Parathyroid adenoma (tissue), 2 donors: ENCODE data around the gene ACAD8.

Experiments used
- H2AFZ ChIP-seq: fragments of 300-600 bp; sonication (generic); one replicate; pipeline ENCODE4 v1.7.0; 2017; ENCODE audit warnings: antibody characterized with exemption, mild to moderate bottlenecking
- H3K27ac ChIP-seq: fragments of 300-600 bp; sonication (generic); one replicate; pipeline ENCODE4 v1.7.0; 2017
- H3K27me3 ChIP-seq: fragments of 300-600 bp; sonication (generic); one replicate; pipeline ENCODE4 v1.7.0; 2017; ENCODE audit warnings: low read length; ENCODE audit not compliant: control insufficient read depth, insufficient read depth
- H3K36me3 ChIP-seq: fragments of 300-600 bp; sonication (generic); one replicate; pipeline ENCODE4 v1.7.0; 2017; ENCODE audit warnings: low read length; ENCODE audit not compliant: control insufficient read depth, insufficient read depth
- H3K4me1 ChIP-seq: fragments of 300-600 bp; sonication (generic); one replicate; pipeline ENCODE4 v1.7.0; 2017; ENCODE audit warnings: control low read depth
- H3K4me2 ChIP-seq: fragments of 300-600 bp; sonication (generic); one replicate; pipeline ENCODE4 v1.7.0; 2017; ENCODE audit warnings: low read length
- H3K4me3 ChIP-seq: fragments of 300-600 bp; sonication (generic); one replicate; pipeline ENCODE4 v1.7.0; 2017; ENCODE audit warnings: low read depth, low read length
- H3K79me2 ChIP-seq: fragments of 300-600 bp; sonication (generic); one replicate; pipeline ENCODE4 v1.7.0; 2017; ENCODE audit warnings: control low read depth
- H3K9ac ChIP-seq: fragments of 300-600 bp; sonication (generic); one replicate; pipeline ENCODE4 v1.7.0; 2017; ENCODE audit warnings: mild to moderate bottlenecking
- H3K9me3 ChIP-seq: fragments of 300-600 bp; sonication (generic); one replicate; pipeline ENCODE4 v1.7.0; 2017; ENCODE audit warnings: low read length; ENCODE audit not compliant: control insufficient read depth
- TF ChIP-seq, protein P1 (sequence below): fragments of 300-600 bp; sonication (generic); IDR thresholded peaks from one replicate; pipeline ENCODE4 v1.7.0; 2017; ENCODE audit warnings: antibody characterized with exemption, mild to moderate bottlenecking
- donor health status: primary hyperparathyroidism.

The ACAD8 gene

GRCh38 chr11:134312807-134313206, 59.4 kb downstream of the ACAD8 start:
- Histone ChIP-seq H3K79me2 (no peaks in the 10 kb centered on the region), H3K4me2 (no peak overlapping the region), H3K27me3 (no peaks in the 10 kb centered on the region), H3K9me3 (no peaks in the 10 kb centered on the region), H2AFZ (no peak overlapping the region), H3K4me1 (no peaks in the 10 kb centered on the region), H3K27ac (no peak overlapping the region), H3K36me3 (no peaks in the 10 kb centered on the region), H3K4me3 (no peak overlapping the region), H3K9ac (no peak overlapping the region)
- TF ChIP-seq, protein P1, sequence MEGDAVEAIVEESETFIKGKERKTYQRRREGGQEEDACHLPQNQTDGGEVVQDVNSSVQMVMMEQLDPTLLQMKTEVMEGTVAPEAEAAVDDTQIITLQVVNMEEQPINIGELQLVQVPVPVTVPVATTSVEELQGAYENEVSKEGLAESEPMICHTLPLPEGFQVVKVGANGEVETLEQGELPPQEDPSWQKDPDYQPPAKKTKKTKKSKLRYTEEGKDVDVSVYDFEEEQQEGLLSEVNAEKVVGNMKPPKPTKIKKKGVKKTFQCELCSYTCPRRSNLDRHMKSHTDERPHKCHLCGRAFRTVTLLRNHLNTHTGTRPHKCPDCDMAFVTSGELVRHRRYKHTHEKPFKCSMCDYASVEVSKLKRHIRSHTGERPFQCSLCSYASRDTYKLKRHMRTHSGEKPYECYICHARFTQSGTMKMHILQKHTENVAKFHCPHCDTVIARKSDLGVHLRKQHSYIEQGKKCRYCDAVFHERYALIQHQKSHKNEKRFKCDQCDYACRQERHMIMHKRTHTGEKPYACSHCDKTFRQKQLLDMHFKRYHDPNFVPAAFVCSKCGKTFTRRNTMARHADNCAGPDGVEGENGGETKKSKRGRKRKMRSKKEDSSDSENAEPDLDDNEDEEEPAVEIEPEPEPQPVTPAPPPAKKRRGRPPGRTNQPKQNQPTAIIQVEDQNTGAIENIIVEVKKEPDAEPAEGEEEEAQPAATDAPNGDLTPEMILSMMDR: no peak

DNA sequence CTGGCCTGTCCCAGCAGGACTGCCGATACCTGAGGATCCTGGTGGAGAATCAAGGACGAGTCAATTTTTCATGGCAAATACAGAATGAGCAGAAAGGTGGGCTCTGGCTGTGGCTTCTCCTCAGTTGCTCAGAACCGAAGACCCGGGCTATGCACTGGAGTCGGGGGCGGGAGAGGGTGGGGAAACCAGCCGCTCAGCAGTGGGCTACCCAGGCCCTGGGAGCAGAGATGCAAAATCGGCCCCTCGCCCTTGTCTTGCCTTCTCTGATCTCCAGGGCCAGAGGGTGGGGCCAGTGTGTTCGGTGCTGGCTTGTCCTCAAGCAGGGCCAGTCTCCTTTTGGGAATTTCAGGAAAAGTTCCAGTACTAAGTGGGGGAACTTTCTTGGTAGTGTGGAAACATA, 60.0 kb downstream of the ACAD8 start:
- H3K4me2 ChIP-seq: no peak overlapping the region
- no peaks in the 10 kb centered on the region for H3K9me3 ChIP-seq
- no peaks in the 10 kb centered on the region for H3K79me2 ChIP-seq
- H3K4me3 ChIP-seq: no peak overlapping the region
- TF ChIP-seq, protein P1: no peak
- no peaks in the 10 kb centered on the region for H3K36me3 ChIP-seq
- H3K4me1 ChIP-seq: no peaks in the 10 kb centered on the region
- no peak overlapping the region for H2AFZ ChIP-seq
- H3K27me3 ChIP-seq: no peaks in the 10 kb centered on the region
- H3K27ac ChIP-seq: no peak overlapping the region
- H3K9ac ChIP-seq: no peak overlapping the region

GRCh38 chr11:134313821-134314607, 60.6 kb downstream of the ACAD8 start:
- Histone ChIP-seq H3K4me2 (no peak overlapping the region), H3K79me2 (no peaks in the 10 kb centered on the region), H3K27ac (no peak overlapping the region), H3K27me3 (no peaks in the 10 kb centered on the region), H3K9me3 (no peaks in the 10 kb centered on the region), H3K4me1 (no peaks in the 10 kb centered on the region), H3K36me3 (no peaks in the 10 kb centered on the region), H3K4me3 (no peak overlapping the region), H3K9ac (no peak overlapping the region), H2AFZ (no peak overlapping the region)
- TF ChIP-seq, protein P1: no peak
